SK-N-SH (cell line): ENCODE data around the gene CIPC. TPM values are rescaled to one million over a fixed set of nuclear protein-coding genes. Genes with fewer than 3 reads are reported as not detected.

Source experiments
- CTCF ChIA-PET: fragments of 300-600, 350-600 bp; formaldehyde crosslinking; extraction: SDS; loops from one replicate; lab custom pipeline; 2021; lab: Yijun Ruan, JAX
- POLR2A ChIA-PET: fragments of 350-600 bp; sonication (Branson Sonifier 250); formaldehyde crosslinking; extraction: SDS; loops from one replicate; lab custom pipeline; 2020; ENCODE audit warnings: antibody characterized with exemption, inconsistent platforms; lab: Yijun Ruan, JAX
- DNase-seq: peaks from one replicate; pipeline ENCODE4 v3.0.0; 2012
- H2AFZ ChIP-seq: fragments of 200-600 bp; sonication (generic); 2 replicates; pipeline ENCODE4 v1.8.1; 2016; ENCODE audit warnings: antibody characterized with exemption, mild to moderate bottlenecking, low read depth
- H3F3A ChIP-seq: fragments of 200-600 bp; sonication (generic); replicated peaks from 2 replicates; pipeline ENCODE3; 2016; ENCODE audit warnings: antibody characterized with exemption, mild to moderate bottlenecking; ENCODE audit not compliant: insufficient read depth
- H3K27ac ChIP-seq, 2 experiments: fragments of 200-500 bp in 1 of 2; fragments of 200-600 bp in 1 of 2; sonication (Bioruptor generic) in 1 of 2; sonication (generic), shearing (Covaris generic) in 1 of 2; 2 replicates each; pipeline versions ENCODE4 v1.5.1 to v1.6.1; 2014 to 2016; ENCODE audit warnings: low read depth in 2 of 2, inconsistent platforms in 1 of 2, low read length in 1 of 2, mild to moderate bottlenecking in 1 of 2, mixed read lengths in 1 of 2
- H3K27me3 ChIP-seq: fragments of 200-600 bp; sonication (generic), shearing (Covaris generic); 2 replicates; pipeline ENCODE4 v1.6.1; 2016; ENCODE audit warnings: mixed run types; ENCODE audit not compliant: insufficient read depth
- H3K36me3 ChIP-seq, 2 experiments: fragments of 200-500 bp in 1 of 2; fragments of 200-600 bp in 1 of 2; sonication (Bioruptor generic) in 1 of 2; sonication (generic) in 1 of 2; replicated peaks in 1 of 2; 2 replicates each; pipeline versions ENCODE3 to v1.5.1; 2014 to 2016; ENCODE audit warnings: low read length in 1 of 2, mild to moderate bottlenecking in 1 of 2; ENCODE audit not compliant: insufficient read depth in 2 of 2, control insufficient read depth in 1 of 2
- H3K4me1 ChIP-seq, 2 experiments: fragments of 200-500 bp in 1 of 2; fragments of 200-600 bp in 1 of 2; sonication (Bioruptor generic) in 1 of 2; sonication (generic), shearing (Covaris generic) in 1 of 2; 2 replicates each; pipeline versions ENCODE4 v1.5.1 to v1.6.1; 2014 to 2016; ENCODE audit warnings: low read depth in 1 of 2, low read length in 1 of 2, mixed run types in 1 of 2; ENCODE audit not compliant: insufficient read depth in 2 of 2, control insufficient read depth in 1 of 2
- H3K4me2 ChIP-seq: fragments of 200-600 bp; sonication (generic), shearing (Covaris generic); 2 replicates; pipeline ENCODE4 v1.6.1; 2017; ENCODE audit warnings: mixed run types
- H3K4me3 ChIP-seq, 2 experiments: fragments of 200-500 bp in 1 of 2; fragments of 200-600 bp in 1 of 2; sonication (Bioruptor generic) in 1 of 2; sonication (generic), shearing (Covaris generic) in 1 of 2; 2 replicates each; pipeline versions ENCODE4 v1.5.1 to v1.8.1; 2014 to 2016; ENCODE audit warnings: low read depth in 2 of 2, inconsistent platforms in 1 of 2, low read length in 1 of 2, mild to moderate bottlenecking in 1 of 2, mixed read lengths in 1 of 2, moderate library complexity in 1 of 2
- H3K79me2 ChIP-seq: fragments of 200-600 bp; sonication (generic); 2 replicates; pipeline ENCODE4 v1.8.1; 2017; ENCODE audit warnings: mild to moderate bottlenecking; ENCODE audit not compliant: insufficient read depth
- H3K9ac ChIP-seq: fragments of 200-600 bp; sonication (generic); 2 replicates; pipeline ENCODE4 v1.6.1; 2017; ENCODE audit warnings: mixed run types
- H3K9me2 ChIP-seq: fragments of 200-600 bp; sonication (generic); 2 replicates; pipeline ENCODE4 v1.6.1; 2017; ENCODE audit warnings: mixed run types
- H3K9me3 ChIP-seq: fragments of 200-600 bp; sonication (generic); 2 replicates; pipeline ENCODE4 v1.6.1; 2017; ENCODE audit warnings: mixed run types, mild to moderate bottlenecking, moderate library complexity
- H4K20me1 ChIP-seq: fragments of 200-600 bp; sonication (generic); 2 replicates; pipeline ENCODE4 v1.6.1; 2017; ENCODE audit warnings: mild to moderate bottlenecking, mixed run types; ENCODE audit not compliant: insufficient read depth
- CHD2 ChIP-seq: fragments of 150-350 bp; IDR thresholded peaks from 2 replicates; pipeline ENCODE4 v1.6.1; 2018; ENCODE audit warnings: low read length; ENCODE audit not compliant: partially characterized antibody
- ELF1 ChIP-seq: IDR thresholded peaks from 2 replicates; pipeline ENCODE4 v1.4.0; 2012
- EP300 ChIP-seq, 2 experiments: IDR thresholded peaks; 2 replicates each; pipeline versions ENCODE4 v1.4.0 to v1.6.1; 2012; ENCODE audit warnings: borderline replicate concordance in 1 of 2, low read depth in 1 of 2, low read length in 1 of 2
- EZH2phosphoT487 ChIP-seq: fragments of 200-600 bp; sonication (generic); IDR thresholded peaks from 2 replicates; pipeline ENCODE4 v1.6.1; 2017; ENCODE audit warnings: low read depth, mixed run types, mild to moderate bottlenecking, antibody characterized with exemption, moderate library complexity, borderline replicate concordance
- FOSL2 ChIP-seq: IDR thresholded peaks from 2 replicates; pipeline ENCODE4 v1.4.0; 2012; ENCODE audit warnings: low read depth, mild to moderate bottlenecking, moderate library complexity, borderline replicate concordance
- FOXM1 ChIP-seq: IDR thresholded peaks from 2 replicates; pipeline ENCODE4 v1.4.0; 2012; ENCODE audit warnings: low read depth, mild to moderate bottlenecking
- GABPA ChIP-seq: IDR thresholded peaks from 2 replicates; pipeline ENCODE4 v1.4.0; 2012; ENCODE audit warnings: low read depth, mild to moderate bottlenecking
- GATA2 ChIP-seq: sonication (generic); formaldehyde crosslinking; IDR thresholded peaks from 2 replicates; pipeline ENCODE4 v1.5.0; 2020; ENCODE audit warnings: mild to moderate bottlenecking, missing genetic modification reagents
- JUND ChIP-seq: IDR thresholded peaks from 2 replicates; pipeline ENCODE4 v1.4.0; 2012
- MEF2A ChIP-seq: IDR thresholded peaks from 2 replicates; pipeline ENCODE4 v1.4.0; 2012; ENCODE audit warnings: low read depth, borderline replicate concordance
- MXI1 ChIP-seq: IDR thresholded peaks from 2 replicates; pipeline ENCODE4 v1.6.1; 2012; ENCODE audit warnings: mild to moderate bottlenecking, low read depth, low read length, improper control_type of control experiment
- NRF1 ChIP-seq: IDR thresholded peaks from 2 replicates; pipeline ENCODE4 v1.6.1; 2012; ENCODE audit warnings: low read depth, mild to moderate bottlenecking, low read length
- RAD21 ChIP-seq: IDR thresholded peaks from 2 replicates; pipeline ENCODE4 v1.6.1; 2012; ENCODE audit warnings: mild to moderate bottlenecking, low read length
- RCOR1 ChIP-seq: fragments of 150-350 bp; IDR thresholded peaks from 2 replicates; pipeline ENCODE4 v1.6.1; 2017; ENCODE audit warnings: antibody characterized with exemption, low read length
- RFX5 ChIP-seq: IDR thresholded peaks from 2 replicates; pipeline ENCODE4 v1.6.1; 2012; ENCODE audit warnings: mild to moderate bottlenecking, improper control_type of control experiment, low read length
- RXRA ChIP-seq: IDR thresholded peaks from 2 replicates; pipeline ENCODE4 v1.4.0; 2012; ENCODE audit warnings: low read depth, mild to moderate bottlenecking, borderline replicate concordance
- SIN3A ChIP-seq: IDR thresholded peaks from 2 replicates; pipeline ENCODE4 v1.6.1; 2012; ENCODE audit warnings: low read depth, mild to moderate bottlenecking, low read length, moderate library complexity, borderline replicate concordance
- SMC3 ChIP-seq: IDR thresholded peaks from 2 replicates; pipeline ENCODE4 v1.6.1; 2012; ENCODE audit warnings: low read depth, low read length, improper control_type of control experiment
- TAF1 ChIP-seq: IDR thresholded peaks from 2 replicates; pipeline ENCODE4 v1.6.1; 2012; ENCODE audit warnings: low read depth, mild to moderate bottlenecking, low read length, moderate library complexity, borderline replicate concordance
- TCF12 ChIP-seq: IDR thresholded peaks from 2 replicates; pipeline ENCODE4 v1.4.0; 2012
- TEAD4 ChIP-seq: IDR thresholded peaks from 2 replicates; pipeline ENCODE4 v1.4.0; 2012; ENCODE audit warnings: mild to moderate bottlenecking, borderline replicate concordance; ENCODE audit not compliant: insufficient read depth
- WGBS: methylation state at CpG from one replicate; pipeline ENCODE4 v1.1.6; 2017; ENCODE audit warnings: low lambda C conversion rate; 5-methylcytosine and 5-hydroxymethylcytosine counted together
- polyA plus RNA-seq, 3 experiments: library from polyadenylated mRNA; depleted of rRNA; stranded (reverse); fragments of >200 nt; gene quantifications; 2 replicates each; pipeline ENCODE4 v1.2.3, GENCODE V29; 2012
- TF ChIP-seq, protein P1 (sequence below): IDR thresholded peaks from 2 replicates; pipeline ENCODE4 v1.6.1; 2012; ENCODE audit warnings: mild to moderate bottlenecking, low read depth, low read length, moderate library complexity
- TF ChIP-seq, protein P2 (sequence below): fragments of 150-350 bp; IDR thresholded peaks from 2 replicates; pipeline ENCODE4 v1.6.1; 2017; ENCODE audit warnings: antibody characterized with exemption, low read length, low read depth, borderline replicate concordance
- TF ChIP-seq, protein P3 (sequence below): IDR thresholded peaks from 2 replicates; pipeline ENCODE4; 2012
- TF ChIP-seq, protein P4 (sequence below): IDR thresholded peaks from 2 replicates; pipeline ENCODE4 v1.4.0; 2012; ENCODE audit warnings: low read depth, borderline replicate concordance

Gene CIPC
- polyA plus RNA-seq, 1 of the 3 experiments (the other 2 are of a cell fraction): 6.5 TPM

DNA sequence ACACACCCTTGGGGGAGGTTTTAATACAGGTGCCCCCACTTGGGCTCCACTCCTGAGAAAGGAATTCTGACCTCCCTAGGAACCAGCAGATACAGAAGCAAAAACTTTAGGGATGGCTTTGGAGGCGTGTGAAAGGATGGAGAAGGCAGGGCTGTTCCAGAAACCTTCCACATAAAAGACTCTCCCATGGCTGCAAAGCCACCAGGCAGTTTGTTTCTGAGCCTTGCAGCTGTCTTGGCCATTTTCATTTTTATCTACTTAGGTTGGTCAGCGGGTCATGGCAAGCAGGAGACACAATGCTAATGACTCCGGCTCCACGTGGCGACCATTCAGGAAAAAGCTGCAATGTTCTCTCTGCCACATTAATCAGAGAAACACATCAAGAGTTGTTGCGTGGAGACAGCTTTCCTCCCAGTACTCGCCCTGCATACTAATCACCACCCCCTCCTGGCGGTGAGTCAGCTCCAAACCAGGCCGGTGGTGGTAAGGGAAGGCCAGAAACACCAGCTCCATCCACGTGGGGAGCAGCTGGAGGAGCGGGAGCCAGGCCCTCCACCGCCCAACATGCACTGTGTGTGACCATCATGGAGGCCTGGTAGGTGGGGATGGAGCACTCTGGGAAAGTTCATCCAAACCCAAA is 38.7 kb upstream of the CIPC start:
- Histone ChIP-seq H3K27me3 (no peaks in the 10 kb centered on the region), H3K36me3 (no peaks in the 10 kb centered on the region), H3K79me2 (no peaks in the 10 kb centered on the region), H3K9me2 (no peaks in the 10 kb centered on the region), H3K27ac (peak overlapping the region in 1 of 2 experiments; percentile 32; a peak in 1 of 4 replicates), H3K4me3 (no peak overlapping the region), H3K9me3 (no peaks in the 10 kb centered on the region), H2AFZ (no peak overlapping the region; the same call in 1 of the 2 replicates), H4K20me1 (no peaks in the 10 kb centered on the region), H3K4me2 (no peak overlapping the region), H3K9ac (no peak overlapping the region), H3F3A (peaks cover 4% of the 10 kb centered on the region), H3K4me1 (peaks cover 3 to 14% of the 10 kb centered on the region in 2 experiments; a peak in 2 of 4 replicates)
- CTCF ChIA-PET: interaction anchor here (0.7 to 3.9 kb wide), 13 partner anchors 8 to 189 kb away, joined by 3 to 27 read pairs (median 4); no protein-coding TSS in a partner anchor
- no peak for DNase-seq
- POLR2A ChIA-PET: no interaction called here
- WGBS: 53% methylated on average over 10 of the region's 12 CpGs
- TF ChIP-seq, protein P1, sequence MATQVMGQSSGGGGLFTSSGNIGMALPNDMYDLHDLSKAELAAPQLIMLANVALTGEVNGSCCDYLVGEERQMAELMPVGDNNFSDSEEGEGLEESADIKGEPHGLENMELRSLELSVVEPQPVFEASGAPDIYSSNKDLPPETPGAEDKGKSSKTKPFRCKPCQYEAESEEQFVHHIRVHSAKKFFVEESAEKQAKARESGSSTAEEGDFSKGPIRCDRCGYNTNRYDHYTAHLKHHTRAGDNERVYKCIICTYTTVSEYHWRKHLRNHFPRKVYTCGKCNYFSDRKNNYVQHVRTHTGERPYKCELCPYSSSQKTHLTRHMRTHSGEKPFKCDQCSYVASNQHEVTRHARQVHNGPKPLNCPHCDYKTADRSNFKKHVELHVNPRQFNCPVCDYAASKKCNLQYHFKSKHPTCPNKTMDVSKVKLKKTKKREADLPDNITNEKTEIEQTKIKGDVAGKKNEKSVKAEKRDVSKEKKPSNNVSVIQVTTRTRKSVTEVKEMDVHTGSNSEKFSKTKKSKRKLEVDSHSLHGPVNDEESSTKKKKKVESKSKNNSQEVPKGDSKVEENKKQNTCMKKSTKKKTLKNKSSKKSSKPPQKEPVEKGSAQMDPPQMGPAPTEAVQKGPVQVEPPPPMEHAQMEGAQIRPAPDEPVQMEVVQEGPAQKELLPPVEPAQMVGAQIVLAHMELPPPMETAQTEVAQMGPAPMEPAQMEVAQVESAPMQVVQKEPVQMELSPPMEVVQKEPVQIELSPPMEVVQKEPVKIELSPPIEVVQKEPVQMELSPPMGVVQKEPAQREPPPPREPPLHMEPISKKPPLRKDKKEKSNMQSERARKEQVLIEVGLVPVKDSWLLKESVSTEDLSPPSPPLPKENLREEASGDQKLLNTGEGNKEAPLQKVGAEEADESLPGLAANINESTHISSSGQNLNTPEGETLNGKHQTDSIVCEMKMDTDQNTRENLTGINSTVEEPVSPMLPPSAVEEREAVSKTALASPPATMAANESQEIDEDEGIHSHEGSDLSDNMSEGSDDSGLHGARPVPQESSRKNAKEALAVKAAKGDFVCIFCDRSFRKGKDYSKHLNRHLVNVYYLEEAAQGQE: no peak; the same call in 1 of the 2 replicates
- no peak for TF ChIP-seq RAD21
- TF ChIP-seq, protein P2, sequence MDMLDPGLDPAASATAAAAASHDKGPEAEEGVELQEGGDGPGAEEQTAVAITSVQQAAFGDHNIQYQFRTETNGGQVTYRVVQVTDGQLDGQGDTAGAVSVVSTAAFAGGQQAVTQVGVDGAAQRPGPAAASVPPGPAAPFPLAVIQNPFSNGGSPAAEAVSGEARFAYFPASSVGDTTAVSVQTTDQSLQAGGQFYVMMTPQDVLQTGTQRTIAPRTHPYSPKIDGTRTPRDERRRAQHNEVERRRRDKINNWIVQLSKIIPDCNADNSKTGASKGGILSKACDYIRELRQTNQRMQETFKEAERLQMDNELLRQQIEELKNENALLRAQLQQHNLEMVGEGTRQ: no peak
- peak; percentile 79 for TF ChIP-seq JUND
- no peak for TF ChIP-seq FOXM1
- TF ChIP-seq, protein P3, sequence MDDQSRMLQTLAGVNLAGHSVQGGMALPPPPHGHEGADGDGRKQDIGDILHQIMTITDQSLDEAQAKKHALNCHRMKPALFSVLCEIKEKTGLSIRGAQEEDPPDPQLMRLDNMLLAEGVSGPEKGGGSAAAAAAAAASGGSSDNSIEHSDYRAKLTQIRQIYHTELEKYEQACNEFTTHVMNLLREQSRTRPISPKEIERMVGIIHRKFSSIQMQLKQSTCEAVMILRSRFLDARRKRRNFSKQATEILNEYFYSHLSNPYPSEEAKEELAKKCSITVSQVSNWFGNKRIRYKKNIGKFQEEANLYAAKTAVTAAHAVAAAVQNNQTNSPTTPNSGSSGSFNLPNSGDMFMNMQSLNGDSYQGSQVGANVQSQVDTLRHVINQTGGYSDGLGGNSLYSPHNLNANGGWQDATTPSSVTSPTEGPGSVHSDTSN: peak; percentile 72
- no peak for TF ChIP-seq MEF2A
- peak; percentile 89 for TF ChIP-seq TCF12
- no peak for TF ChIP-seq EZH2phosphoT487
- no peak for TF ChIP-seq MXI1
- TF ChIP-seq RCOR1: no peak
- TF ChIP-seq NRF1: no peak
- TF ChIP-seq SIN3A: peak; percentile 72; the same call in 1 of the 2 replicates
- TF ChIP-seq GABPA: no peak
- TF ChIP-seq ELF1: no peak
- TF ChIP-seq CHD2: no peak
- no peak for TF ChIP-seq TEAD4
- TF ChIP-seq RFX5: no peak
- TF ChIP-seq RXRA: no peak
- no peak for TF ChIP-seq GATA2 (CRISPR knock-in tag)
- TF ChIP-seq, protein P4, sequence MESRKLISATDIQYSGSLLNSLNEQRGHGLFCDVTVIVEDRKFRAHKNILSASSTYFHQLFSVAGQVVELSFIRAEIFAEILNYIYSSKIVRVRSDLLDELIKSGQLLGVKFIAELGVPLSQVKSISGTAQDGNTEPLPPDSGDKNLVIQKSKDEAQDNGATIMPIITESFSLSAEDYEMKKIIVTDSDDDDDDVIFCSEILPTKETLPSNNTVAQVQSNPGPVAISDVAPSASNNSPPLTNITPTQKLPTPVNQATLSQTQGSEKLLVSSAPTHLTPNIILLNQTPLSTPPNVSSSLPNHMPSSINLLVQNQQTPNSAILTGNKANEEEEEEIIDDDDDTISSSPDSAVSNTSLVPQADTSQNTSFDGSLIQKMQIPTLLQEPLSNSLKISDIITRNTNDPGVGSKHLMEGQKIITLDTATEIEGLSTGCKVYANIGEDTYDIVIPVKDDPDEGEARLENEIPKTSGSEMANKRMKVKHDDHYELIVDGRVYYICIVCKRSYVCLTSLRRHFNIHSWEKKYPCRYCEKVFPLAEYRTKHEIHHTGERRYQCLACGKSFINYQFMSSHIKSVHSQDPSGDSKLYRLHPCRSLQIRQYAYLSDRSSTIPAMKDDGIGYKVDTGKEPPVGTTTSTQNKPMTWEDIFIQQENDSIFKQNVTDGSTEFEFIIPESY: no peak
- peak; percentile 78; the same call in 1 of the 2 replicates for TF ChIP-seq FOSL2
- peak in 1 of 2 experiments; percentile 56; a peak in 1 of 4 replicates for TF ChIP-seq EP300 (IDR thresholded peaks at IDR 0.05; ENCODE audit: borderline replicate concordance in 1 of 2, low read depth in 1 of 2, low read length in 1 of 2)
- no peak for TF ChIP-seq TAF1
- TF ChIP-seq SMC3: no peak
